ENCODE measurements around the gene RPS6KL1.

GRCh38 chr14:74952180-74952665 is 29.2 kb upstream of the RPS6KL1 start:
- no peak for TF ChIP-seq EZH2phosphoT487 (IDR thresholded peaks at IDR 0.05; ENCODE audit: low read length)
- no peak for TF ChIP-seq CTCF (IDR thresholded peaks at IDR 0.05; ENCODE audit: low read length)
